Measurements from ENCODE around the gene CHTOP.

The CHTOP gene

GRCh38 chr1:153649137-153649862 lies 15.4 kb downstream of the CHTOP start:
- H3K4me3 ChIP-seq (ENCODE audit: low read depth, low read length): no peak overlapping the region
- TF ChIP-seq ZNF518A (tag by site-specific recombination; conservative IDR thresholded peaks at IDR 0.05; ENCODE audit: low read depth) (no peak), MEIS1 (CRISPR knock-in tag; IDR thresholded peaks at IDR 0.05; ENCODE audit: borderline replicate concordance) (no peak), ZNF324 (tag by site-specific recombination; IDR thresholded peaks at IDR 0.05) (no peak), ZBTB7A (tag by site-specific recombination; IDR thresholded peaks at IDR 0.05; ENCODE audit: low read depth) (no peak), KLF16 (tag by site-specific recombination; IDR thresholded peaks at IDR 0.05) (no peak), HOXD13 (CRISPR knock-in tag; IDR thresholded peaks at IDR 0.05; ENCODE audit: borderline replicate concordance) (no peak), ZNF707 (tag by site-specific recombination; IDR thresholded peaks at IDR 0.05) (no peak), ZNF169 (tag by site-specific recombination; IDR thresholded peaks at IDR 0.05) (no peak), ZFP41 (tag by site-specific recombination; IDR thresholded peaks at IDR 0.05; ENCODE audit: borderline replicate concordance) (no peak), ZNF416 (tag by site-specific recombination; IDR thresholded peaks at IDR 0.05) (no peak), ZNF146 (tag by site-specific recombination; IDR thresholded peaks at IDR 0.05) (no peak), ZNF266 (tag by site-specific recombination; IDR thresholded peaks at IDR 0.05; ENCODE audit: low read depth) (no peak)
- TF ChIP-seq, protein P1, sequence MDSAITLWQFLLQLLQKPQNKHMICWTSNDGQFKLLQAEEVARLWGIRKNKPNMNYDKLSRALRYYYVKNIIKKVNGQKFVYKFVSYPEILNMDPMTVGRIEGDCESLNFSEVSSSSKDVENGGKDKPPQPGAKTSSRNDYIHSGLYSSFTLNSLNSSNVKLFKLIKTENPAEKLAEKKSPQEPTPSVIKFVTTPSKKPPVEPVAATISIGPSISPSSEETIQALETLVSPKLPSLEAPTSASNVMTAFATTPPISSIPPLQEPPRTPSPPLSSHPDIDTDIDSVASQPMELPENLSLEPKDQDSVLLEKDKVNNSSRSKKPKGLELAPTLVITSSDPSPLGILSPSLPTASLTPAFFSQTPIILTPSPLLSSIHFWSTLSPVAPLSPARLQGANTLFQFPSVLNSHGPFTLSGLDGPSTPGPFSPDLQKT (IDR thresholded peaks at IDR 0.05; ENCODE audit: borderline replicate concordance, low read depth, low read length): no peak
- TF ChIP-seq, protein P2, sequence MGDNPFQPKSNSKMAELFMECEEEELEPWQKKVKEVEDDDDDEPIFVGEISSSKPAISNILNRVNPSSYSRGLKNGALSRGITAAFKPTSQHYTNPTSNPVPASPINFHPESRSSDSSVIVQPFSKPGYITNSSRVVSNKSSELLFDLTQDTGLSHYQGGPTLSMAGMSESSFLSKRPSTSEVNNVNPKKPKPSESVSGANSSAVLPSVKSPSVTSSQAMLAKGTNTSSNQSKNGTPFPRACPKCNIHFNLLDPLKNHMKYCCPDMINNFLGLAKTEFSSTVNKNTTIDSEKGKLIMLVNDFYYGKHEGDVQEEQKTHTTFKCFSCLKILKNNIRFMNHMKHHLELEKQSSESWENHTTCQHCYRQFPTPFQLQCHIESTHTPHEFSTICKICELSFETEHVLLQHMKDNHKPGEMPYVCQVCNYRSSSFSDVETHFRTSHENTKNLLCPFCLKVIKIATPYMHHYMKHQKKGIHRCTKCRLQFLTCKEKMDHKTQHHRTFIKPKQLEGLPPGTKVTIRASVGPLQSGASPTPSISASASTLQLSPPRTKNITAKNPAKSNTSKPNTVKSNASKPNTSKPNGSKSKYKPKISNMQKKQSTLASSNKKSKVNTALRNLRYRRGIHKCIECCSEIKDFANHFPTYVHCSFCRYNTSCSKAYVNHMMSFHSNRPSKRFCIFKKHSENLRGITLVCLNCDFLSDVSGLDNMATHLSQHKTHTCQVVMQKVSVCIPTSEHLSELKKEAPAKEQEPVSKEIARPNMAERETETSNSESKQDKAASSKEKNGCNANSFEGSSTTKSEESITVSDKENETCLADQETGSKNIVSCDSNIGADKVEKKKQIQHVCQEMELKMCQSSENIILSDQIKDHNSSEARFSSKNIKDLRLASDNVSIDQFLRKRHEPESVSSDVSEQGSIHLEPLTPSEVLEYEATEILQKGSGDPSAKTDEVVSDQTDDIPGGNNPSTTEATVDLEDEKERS (tag by site-specific recombination; IDR thresholded peaks at IDR 0.05): no peak
- no peak overlapping the region for H3K27ac ChIP-seq (ENCODE audit: extremely low read depth, low read depth, low read length)
- no peaks in the 10 kb centered on the region for H3K4me1 ChIP-seq (ENCODE audit: control insufficient read depth, insufficient read depth, low read length)
- no peaks in the 10 kb centered on the region for H3K9me3 ChIP-seq (ENCODE audit: control insufficient read depth, insufficient read depth, low read depth, low read length)
- peaks cover 12 to 32% of the 10 kb centered on the region in 2 experiments for H3K36me3 ChIP-seq (ENCODE audit: control insufficient read depth in 2 of 2, insufficient read depth in 1 of 2, low read length in 2 of 2)
- CTCF ChIA-PET: interaction anchor here (0.6 to 2.8 kb wide), 3 partner anchors 22 to 139 kb away, joined by 3 to 8 read pairs (median 3); partner anchors contain the start of gene S100A13
- POLR2A ChIA-PET: interaction anchor here (1.5 to 2.7 kb wide), 4 partner anchors 10 to 15 kb away, joined by 5 to 16 read pairs (median 6); partner anchors contain the start of genes CHTOP and SNAPIN

GRCh38 chr1:153649863-153650235 lies 16.0 kb downstream of the CHTOP start:
- no peaks in the 10 kb centered on the region for H3K4me1 ChIP-seq (ENCODE audit: control insufficient read depth, insufficient read depth, low read length)
- CTCF ChIA-PET: no interaction called here
- peaks cover 7 to 26% of the 10 kb centered on the region in 2 experiments for H3K36me3 ChIP-seq (ENCODE audit: control insufficient read depth in 2 of 2, insufficient read depth in 1 of 2, low read length in 2 of 2)
- POLR2A ChIA-PET: interaction anchor here (1.5 to 2.7 kb wide), 3 partner anchors 9 to 16 kb away, joined by 5 to 16 read pairs (median 7); partner anchors contain the start of genes CHTOP and SNAPIN
- H3K27ac ChIP-seq (ENCODE audit: extremely low read depth, low read depth, low read length): no peak overlapping the region
- peak; percentile 34; the same call in 1 of the 2 replicates for TF ChIP-seq SCRT2 (tag by site-specific recombination; IDR thresholded peaks at IDR 0.05)
- no peak for TF ChIP-seq SALL2 (tag by site-specific recombination; IDR thresholded peaks at IDR 0.05; ENCODE audit: borderline replicate concordance)
- H3K4me3 ChIP-seq (ENCODE audit: low read depth, low read length): no peak overlapping the region
- no peaks in the 10 kb centered on the region for H3K9me3 ChIP-seq (ENCODE audit: control insufficient read depth, insufficient read depth, low read depth, low read length)
